Neural progenitor cell (in vitro differentiated cells): ENCODE measurements around the gene DNAJC22.

Source experiments
- CTCF ChIP-seq: fragments of 200-600 bp; sonication (generic); IDR thresholded peaks from 2 replicates; pipeline ENCODE4 v1.5.1; 2017; ENCODE audit warnings: antibody characterized with exemption, mild to moderate bottlenecking
- EZH2phosphoT487 ChIP-seq: fragments of 200-600 bp; sonication (generic); IDR thresholded peaks from 2 replicates; pipeline ENCODE4 v1.6.1; 2017; ENCODE audit warnings: antibody characterized with exemption

DNA sequence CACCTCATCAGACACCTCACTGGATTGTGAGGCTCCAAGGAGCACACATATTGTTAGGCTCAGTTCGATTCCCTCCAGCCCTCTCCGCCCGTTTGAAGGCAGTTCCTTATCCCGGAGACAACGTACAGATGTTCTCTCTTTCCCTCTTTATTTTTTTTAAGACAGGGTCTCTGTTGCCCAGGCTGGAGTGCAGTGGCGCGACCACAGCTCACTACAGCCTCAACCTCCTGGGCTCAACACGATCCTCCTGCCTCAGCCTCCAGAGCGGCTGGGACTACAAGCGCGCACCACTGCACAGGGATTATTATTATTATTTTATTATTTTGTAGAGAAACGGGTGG is 24.4 kb upstream of the DNAJC22 start:
- TF ChIP-seq CTCF, result no peak
- TF ChIP-seq EZH2phosphoT487, result no peak
